Osteocyte (in vitro differentiated cells): ENCODE data around the gene ZNF326. TPM values are rescaled to one million over a fixed set of nuclear protein-coding genes. Genes with fewer than 3 reads are reported as not detected.

Experiments
- DNase-seq: peaks from one replicate; pipeline ENCODE4 v3.0.0; 2021; ENCODE audit warnings: mixed read lengths; ENCODE audit not compliant: unreplicated experiment; ENCODE audit errors: extremely low spot score
- H3K27ac Mint-ChIP-seq: one replicate; pipeline ENCODE4 v1.8.0; 2021; ENCODE audit warnings: mild to moderate bottlenecking, mixed read lengths; ENCODE audit not compliant: unreplicated experiment
- H3K27me3 Mint-ChIP-seq: one replicate; pipeline ENCODE4 v1.8.0; 2021; ENCODE audit warnings: mixed read lengths; ENCODE audit not compliant: unreplicated experiment
- H3K36me3 Mint-ChIP-seq: one replicate; pipeline ENCODE4 v1.8.0; 2021; ENCODE audit warnings: mixed read lengths; ENCODE audit not compliant: unreplicated experiment
- H3K4me1 Mint-ChIP-seq: one replicate; pipeline ENCODE4 v1.8.0; 2021; ENCODE audit warnings: mixed read lengths; ENCODE audit not compliant: unreplicated experiment
- H3K4me3 Mint-ChIP-seq: one replicate; pipeline ENCODE4 v1.8.0; 2021; ENCODE audit warnings: mild to moderate bottlenecking, moderate library complexity, mixed read lengths; ENCODE audit not compliant: unreplicated experiment
- H3K9me3 Mint-ChIP-seq: one replicate; pipeline ENCODE4 v1.8.0; 2021; ENCODE audit warnings: mixed read lengths; ENCODE audit not compliant: unreplicated experiment
- CTCF ChIP-seq: fragments of 200-600 bp; sonication (generic); IDR thresholded peaks from 2 replicates; pipeline ENCODE4 v1.5.0; 2021; ENCODE audit warnings: antibody characterized with exemption, mild to moderate bottlenecking, moderate library complexity
- total RNA-seq: library from RNA; stranded (reverse); gene quantifications from 2 replicates; pipeline ENCODE4 v1.2.1, GENCODE V29; 2021

ZNF326 gene
- total RNA-seq, 1 donor from 2014 or later = 33.4 TPM

GRCh38 chr1:89949991-89950624, 44.8 kb upstream of the ZNF326 start:
- H3K36me3 Mint-ChIP-seq = no peaks in the 10 kb centered on the region
- peaks cover 1% of the 10 kb centered on the region for H3K9me3 Mint-ChIP-seq
- H3K4me3 Mint-ChIP-seq = no peak overlapping the region
- H3K4me1 Mint-ChIP-seq = peaks cover 21% of the 10 kb centered on the region
- no peak for TF ChIP-seq CTCF
- no peak for DNase-seq
- no peaks in the 10 kb centered on the region for H3K27me3 Mint-ChIP-seq
- H3K27ac Mint-ChIP-seq = no peak overlapping the region

GRCh38 chr1:89950703-89951102, 44.2 kb upstream of the ZNF326 start:
- Mint-ChIP-seq H3K27me3 (no peaks in the 10 kb centered on the region), H3K9me3 (no peaks in the 10 kb centered on the region), H3K4me1 (peaks cover 21% of the 10 kb centered on the region), H3K4me3 (no peak overlapping the region), H3K27ac (no peak overlapping the region), H3K36me3 (no peaks in the 10 kb centered on the region)
- DNase-seq = no peak
- TF ChIP-seq CTCF = no peak

- Mint-ChIP-seq H3K4me3 (no peak overlapping the region), H3K27ac (peak overlapping the region; percentile 50), H3K36me3 (no peaks in the 10 kb centered on the region), H3K4me1 (peaks cover 22% of the 10 kb centered on the region), H3K27me3 (no peaks in the 10 kb centered on the region), H3K9me3 (no peaks in the 10 kb centered on the region)
- TF ChIP-seq CTCF = no peak
- no peak for DNase-seq
These were observed 42.9 kb upstream of the ZNF326 start for GRCh38 chr1:89951766-89952604.

GRCh38 chr1:89952605-89953130, 42.2 kb upstream of the ZNF326 start:
- peaks cover 25% of the 10 kb centered on the region for H3K4me1 Mint-ChIP-seq
- no peak overlapping the region for H3K4me3 Mint-ChIP-seq
- no peak for DNase-seq
- H3K27ac Mint-ChIP-seq = peak overlapping the region; percentile 50
- no peak for TF ChIP-seq CTCF
- H3K36me3 Mint-ChIP-seq = no peaks in the 10 kb centered on the region
- H3K9me3 Mint-ChIP-seq = no peaks in the 10 kb centered on the region
- no peaks in the 10 kb centered on the region for H3K27me3 Mint-ChIP-seq

DNA sequence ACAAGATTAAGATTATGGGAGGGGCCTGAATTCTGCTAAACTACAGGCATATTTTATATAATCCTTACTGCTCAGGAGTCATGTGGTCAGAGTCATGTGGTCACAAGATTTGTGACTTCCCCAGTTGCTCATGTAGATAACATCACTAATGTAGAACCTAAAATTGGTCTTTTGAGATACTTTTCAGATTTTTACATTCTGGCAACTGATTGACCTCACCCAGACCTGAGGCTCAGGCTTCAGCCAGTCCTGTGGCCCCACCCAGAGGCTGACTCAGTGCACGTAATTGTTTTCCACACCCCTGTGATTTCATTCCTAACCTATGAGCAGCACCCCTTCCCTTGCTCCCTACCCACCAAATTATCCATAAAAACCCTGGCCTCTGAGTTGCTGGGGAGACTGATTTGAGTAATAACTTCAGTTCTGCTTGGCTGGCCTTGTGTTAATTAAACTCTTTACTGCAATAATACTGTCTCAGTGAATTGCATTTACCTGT, 41.7 kb upstream of the ZNF326 start:
- H3K36me3 Mint-ChIP-seq = no peaks in the 10 kb centered on the region
- peaks cover 25% of the 10 kb centered on the region for H3K4me1 Mint-ChIP-seq
- no peaks in the 10 kb centered on the region for H3K27me3 Mint-ChIP-seq
- TF ChIP-seq CTCF = peak; percentile 24
- no peak overlapping the region for H3K4me3 Mint-ChIP-seq
- no peak overlapping the region for H3K27ac Mint-ChIP-seq
- no peak for DNase-seq
- H3K9me3 Mint-ChIP-seq = no peaks in the 10 kb centered on the region
